HG02763 (cell line): ENCODE data around the gene RPEL1.
"Not testable (repeated sequence)": the region's sequence is repeated elsewhere in the genome, so short reads cannot be mapped to it uniquely, and the experiment has no call there.

ENCODE experiments used
- ATAC-seq: cut with Tn5 transposase; IDR thresholded peaks from one replicate; pipeline ENCODE4 v1.9.1; 2021; ENCODE audit warnings: mild to moderate bottlenecking, moderate library complexity; ENCODE audit not compliant: unreplicated experiment

RPEL1 gene

GRCh38 chr10:103245587-103245986, at the start of gene RPEL1:
TSS of gene RPEL1 (plus strand) at chr10:103245887. CDS start at chr10:103245997, 110 bp downstream.
- ATAC-seq = not testable (repeated sequence)

- no peak for ATAC-seq
Observed at GRCh38 chr10:103196516-103196915, 49.2 kb upstream of the RPEL1 start.

- ATAC-seq = no peak
Observed at GRCh38 chr10:103197174-103197573, 48.5 kb upstream of the RPEL1 start.

GRCh38 chr10:103197903-103198302, 47.8 kb upstream of the RPEL1 start:
- no peak for ATAC-seq

- no peak for ATAC-seq
Observed at GRCh38 chr10:103198648-103199047, 47.0 kb upstream of the RPEL1 start.

- ATAC-seq = no peak
Observed at GRCh38 chr10:103199488-103199887, 46.2 kb upstream of the RPEL1 start.

- no peak for ATAC-seq
Observed at GRCh38 chr10:103202319-103202718, 43.4 kb upstream of the RPEL1 start.

- no peak for ATAC-seq
Observed at GRCh38 chr10:103203466-103203865, 42.2 kb upstream of the RPEL1 start.

GRCh38 chr10:103204353-103205255, 41.1 kb upstream of the RPEL1 start:
- no peak for ATAC-seq

- ATAC-seq = not testable (repeated sequence)
Observed at GRCh38 chr10:103205401-103205800, 40.3 kb upstream of the RPEL1 start.

GRCh38 chr10:103206715-103207114, 39.0 kb upstream of the RPEL1 start:
- ATAC-seq = not testable (repeated sequence)

- ATAC-seq = no peak
Observed at GRCh38 chr10:103207141-103207540, 38.5 kb upstream of the RPEL1 start.

- not testable (repeated sequence) for ATAC-seq
Observed at GRCh38 chr10:103207643-103208042, 38.0 kb upstream of the RPEL1 start.

- ATAC-seq = not testable (repeated sequence)
Observed at GRCh38 chr10:103210262-103210661, 35.4 kb upstream of the RPEL1 start.

GRCh38 chr10:103215601-103216000, 30.1 kb upstream of the RPEL1 start:
- no peak for ATAC-seq

- not testable (repeated sequence) for ATAC-seq
Observed at GRCh38 chr10:103216362-103216761, 29.3 kb upstream of the RPEL1 start.

GRCh38 chr10:103224133-103224532, 21.6 kb upstream of the RPEL1 start:
- no peak for ATAC-seq

- not testable (repeated sequence) for ATAC-seq
Observed at GRCh38 chr10:103224721-103225120, 21.0 kb upstream of the RPEL1 start.

- no peak for ATAC-seq
Observed at GRCh38 chr10:103225939-103226338, 19.7 kb upstream of the RPEL1 start.

GRCh38 chr10:103227416-103227815, 18.3 kb upstream of the RPEL1 start:
- no peak for ATAC-seq

- ATAC-seq = no peak
Observed at GRCh38 chr10:103231047-103231551, 14.6 kb upstream of the RPEL1 start.

- no peak for ATAC-seq
Observed at GRCh38 chr10:103232131-103232673, 13.5 kb upstream of the RPEL1 start.
